GM12878 (cell line): ENCODE results near the gene PTBP1.

Experiments used
- MTA3 ChIP-seq: IDR thresholded peaks from 2 replicates; pipeline ENCODE4 v1.6.1; 2012; ENCODE audit warnings: low read length, inconsistent platforms, borderline replicate concordance
- SREBF1 ChIP-seq: IDR thresholded peaks from 2 replicates; pipeline ENCODE4 v1.6.1; 2012; ENCODE audit warnings: mild to moderate bottlenecking, low read length

- TF ChIP-seq MTA3 (no peak), SREBF1 (no peak)
These were observed 49.0 kb upstream of the PTBP1 start for GRCh38 chr19:748274-748598.
